ENCODE data around the gene PLEKHB2.

DNA sequence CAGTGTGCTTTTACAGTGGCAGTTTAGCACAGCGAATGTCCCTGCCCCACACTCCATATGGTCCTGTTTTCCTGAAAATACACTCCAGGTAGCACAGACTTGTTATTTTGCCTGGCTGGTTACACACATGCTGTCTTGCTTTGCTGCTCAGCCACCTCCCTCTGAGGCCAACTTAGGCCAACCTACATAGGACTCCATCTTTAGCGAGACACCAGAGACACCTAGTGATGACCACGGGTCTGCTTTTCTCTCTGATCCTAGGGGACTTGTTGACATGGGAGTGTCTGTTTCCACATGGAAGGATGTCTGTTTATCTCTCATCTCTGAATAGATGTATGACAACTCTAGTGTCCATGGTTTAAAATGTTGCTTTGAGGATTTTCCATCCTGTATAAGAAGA lies 43.3 kb downstream of the PLEKHB2 start:
- no peak for TF ChIP-seq EZH2 (IDR thresholded peaks at IDR 0.05; ENCODE audit: borderline replicate concordance, low read depth, low read length, severe bottlenecking)
- TF ChIP-seq, protein P1, sequence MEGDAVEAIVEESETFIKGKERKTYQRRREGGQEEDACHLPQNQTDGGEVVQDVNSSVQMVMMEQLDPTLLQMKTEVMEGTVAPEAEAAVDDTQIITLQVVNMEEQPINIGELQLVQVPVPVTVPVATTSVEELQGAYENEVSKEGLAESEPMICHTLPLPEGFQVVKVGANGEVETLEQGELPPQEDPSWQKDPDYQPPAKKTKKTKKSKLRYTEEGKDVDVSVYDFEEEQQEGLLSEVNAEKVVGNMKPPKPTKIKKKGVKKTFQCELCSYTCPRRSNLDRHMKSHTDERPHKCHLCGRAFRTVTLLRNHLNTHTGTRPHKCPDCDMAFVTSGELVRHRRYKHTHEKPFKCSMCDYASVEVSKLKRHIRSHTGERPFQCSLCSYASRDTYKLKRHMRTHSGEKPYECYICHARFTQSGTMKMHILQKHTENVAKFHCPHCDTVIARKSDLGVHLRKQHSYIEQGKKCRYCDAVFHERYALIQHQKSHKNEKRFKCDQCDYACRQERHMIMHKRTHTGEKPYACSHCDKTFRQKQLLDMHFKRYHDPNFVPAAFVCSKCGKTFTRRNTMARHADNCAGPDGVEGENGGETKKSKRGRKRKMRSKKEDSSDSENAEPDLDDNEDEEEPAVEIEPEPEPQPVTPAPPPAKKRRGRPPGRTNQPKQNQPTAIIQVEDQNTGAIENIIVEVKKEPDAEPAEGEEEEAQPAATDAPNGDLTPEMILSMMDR (IDR thresholded peaks at IDR 0.05; ENCODE audit: borderline replicate concordance, extremely low read depth, low read length, poor library complexity, severe bottlenecking): no peak
